Neuronal stem cell (in vitro differentiated cells): ENCODE data around the gene OR2C3.

Source experiments
- DNase-seq: peaks from one replicate; pipeline ENCODE4 v3.0.0-alpha.2; 2013; ENCODE audit warnings: low spot score
- H2AFZ ChIP-seq: one replicate; pipeline ENCODE4 v1.6.1; 2013; ENCODE audit warnings: mild to moderate bottlenecking, low read length, inconsistent platforms
- H2AK5ac ChIP-seq: 2 replicates; pipeline ENCODE4 v1.6.1; 2013; ENCODE audit warnings: low read depth, mild to moderate bottlenecking, inconsistent platforms, low read length, moderate library complexity, mixed read lengths
- H2BK120ac ChIP-seq: 2 replicates; pipeline ENCODE4 v1.6.1; 2013; ENCODE audit warnings: low read depth, mild to moderate bottlenecking, inconsistent platforms, low read length, moderate library complexity, mixed read lengths
- H2BK12ac ChIP-seq: one replicate; pipeline ENCODE4 v1.6.1; 2013; ENCODE audit warnings: low read length, inconsistent platforms
- H2BK15ac ChIP-seq: 2 replicates; pipeline ENCODE4 v1.6.1; 2013; ENCODE audit warnings: mild to moderate bottlenecking, low read length, inconsistent platforms, mixed read lengths
- H2BK5ac ChIP-seq: one replicate; pipeline ENCODE4 v1.6.1; 2013; ENCODE audit warnings: inconsistent platforms, mild to moderate bottlenecking, low read length, moderate library complexity
- H3K14ac ChIP-seq: one replicate; pipeline ENCODE4 v1.6.1; 2013; ENCODE audit warnings: low read length, inconsistent platforms
- H3K18ac ChIP-seq: 2 replicates; pipeline ENCODE4 v1.6.1; 2013; ENCODE audit warnings: low read length, inconsistent platforms
- H3K23ac ChIP-seq: 2 replicates; pipeline ENCODE4 v1.6.1; 2013; ENCODE audit warnings: low read depth, mild to moderate bottlenecking, mixed read lengths, low read length, inconsistent platforms; ENCODE audit not compliant: poor library complexity
- H3K27ac ChIP-seq: replicated peaks from 3 replicates; pipeline ENCODE4 v1.5.1; 2013; ENCODE audit warnings: low read length, inconsistent platforms
- H3K27me3 ChIP-seq, 3 experiments: 2 replicates each; pipeline ENCODE4 v1.6.1; 2013; ENCODE audit warnings: low read length in 3 of 3, mild to moderate bottlenecking in 2 of 3, inconsistent platforms in 1 of 3, low read depth in 1 of 3, mixed read lengths in 1 of 3, moderate library complexity in 1 of 3; ENCODE audit not compliant: control insufficient read depth in 3 of 3, insufficient read depth in 3 of 3
- H3K36me3 ChIP-seq, 2 donors: replicated peaks in 1 of 2; 2 replicates each; pipeline ENCODE4 v1.6.1; 2013; ENCODE audit warnings: low read length in 2 of 2; ENCODE audit not compliant: control insufficient read depth in 2 of 2, insufficient read depth in 2 of 2
- H3K4ac ChIP-seq: 2 replicates; pipeline ENCODE4 v1.6.1; 2013; ENCODE audit warnings: inconsistent platforms, mild to moderate bottlenecking, low read length, moderate library complexity
- H3K4me1 ChIP-seq, 2 donors: 1 replicate in 1 of 2; 2 replicates in 1 of 2; pipeline ENCODE4 v1.6.1; 2013; ENCODE audit warnings: low read length in 2 of 2, low read depth in 1 of 2; ENCODE audit not compliant: control insufficient read depth in 2 of 2, insufficient read depth in 1 of 2
- H3K4me2 ChIP-seq: one replicate; pipeline ENCODE4 v1.6.1; 2013; ENCODE audit warnings: mild to moderate bottlenecking, low read length, inconsistent platforms; ENCODE audit not compliant: insufficient read depth, poor library complexity, severe bottlenecking
- H3K4me3 ChIP-seq, 2 donors: 2 replicates each; pipeline ENCODE4 v1.5.1; 2013; ENCODE audit warnings: low read length in 2 of 2, mild to moderate bottlenecking in 2 of 2, inconsistent platforms in 1 of 2, moderate library complexity in 1 of 2
- H3K79me1 ChIP-seq: one replicate; pipeline ENCODE4 v1.6.1; 2013; ENCODE audit warnings: low read depth, mild to moderate bottlenecking, inconsistent platforms, low read length, moderate library complexity
- H3K9ac ChIP-seq: one replicate; pipeline ENCODE4 v1.6.1; 2013; ENCODE audit warnings: mild to moderate bottlenecking, low read depth, low read length, inconsistent platforms; ENCODE audit not compliant: poor library complexity
- H3K9me3 ChIP-seq, 2 donors: replicated peaks in 1 of 2; 2 replicates each; pipeline versions ENCODE3 to v1.6.1; 2013; ENCODE audit warnings: low read length in 2 of 2, mild to moderate bottlenecking in 2 of 2, inconsistent platforms in 1 of 2, low read depth in 1 of 2, mixed read lengths in 1 of 2, moderate library complexity in 1 of 2; ENCODE audit not compliant: control insufficient read depth in 2 of 2, insufficient read depth in 1 of 2
- H4K8ac ChIP-seq: one replicate; pipeline ENCODE4 v1.6.1; 2013; ENCODE audit warnings: low read depth, mild to moderate bottlenecking, inconsistent platforms, low read length, moderate library complexity
- H4K91ac ChIP-seq: one replicate; pipeline ENCODE4 v1.6.1; 2013; ENCODE audit warnings: low read length, low read depth, mild to moderate bottlenecking, inconsistent platforms; ENCODE audit not compliant: poor library complexity
- WGBS, 2 donors: extraction: QIAGEN DNeasy Blood & Tissue Kit; methylation state at CpG; one replicate each; pipeline ENCODE4 v1.1.7; 2013; ENCODE audit warnings: missing lambda C conversion rate in 2 of 2, mixed read lengths in 1 of 2; ENCODE audit not compliant: insufficient read length in 2 of 2, insufficient replicate concordance in 1 of 2; ENCODE audit errors: extremely low coverage in 2 of 2; 5-methylcytosine and 5-hydroxymethylcytosine counted together

The OR2C3 gene

GRCh38 chr1:247542811-247543210 lies 6.6 kb upstream of the OR2C3 start:
- H2BK12ac ChIP-seq = no peak overlapping the region
- H3K9me3 ChIP-seq = no peaks in the 10 kb centered on the region
- no peak overlapping the region for H3K4ac ChIP-seq
- H2AK5ac ChIP-seq = no peak overlapping the region
- H4K8ac ChIP-seq = no peak overlapping the region
- H3K23ac ChIP-seq = no peak overlapping the region
- H4K91ac ChIP-seq = no peak overlapping the region
- H3K4me1 ChIP-seq = peaks cover 0 to 2% of the 10 kb centered on the region in 2 donors
- no peak overlapping the region for H3K4me2 ChIP-seq
- no peak overlapping the region for H3K9ac ChIP-seq
- no peaks in the 10 kb centered on the region for H3K79me1 ChIP-seq
- no peak overlapping the region for H2BK5ac ChIP-seq
- no peak overlapping the region for H2AFZ ChIP-seq
- H3K4me3 ChIP-seq = no peak overlapping the region
- no peak overlapping the region for H3K18ac ChIP-seq
- no peaks in the 10 kb centered on the region for H3K27me3 ChIP-seq
- H3K27ac ChIP-seq = no peak overlapping the region
- WGBS, 2 donors = no CpG with 5 or more reads among the region's 3 CpGs
- no peak overlapping the region for H2BK15ac ChIP-seq
- H2BK120ac ChIP-seq = no peak overlapping the region
- H3K36me3 ChIP-seq = no peaks in the 10 kb centered on the region
- no peak for DNase-seq
- H3K14ac ChIP-seq = no peak overlapping the region

- H2BK5ac ChIP-seq = no peak overlapping the region
- no peak overlapping the region for H3K4me3 ChIP-seq
- H3K18ac ChIP-seq = no peak overlapping the region
- H4K91ac ChIP-seq = no peak overlapping the region
- DNase-seq = no peak
- no peaks in the 10 kb centered on the region for H3K27me3 ChIP-seq
- no peak overlapping the region for H3K4ac ChIP-seq
- no peak overlapping the region for H3K27ac ChIP-seq
- no peak overlapping the region for H2BK120ac ChIP-seq
- no peak overlapping the region for H3K23ac ChIP-seq
- H3K14ac ChIP-seq = no peak overlapping the region
- H3K79me1 ChIP-seq = no peaks in the 10 kb centered on the region
- H3K36me3 ChIP-seq = no peaks in the 10 kb centered on the region
- H2BK15ac ChIP-seq = no peak overlapping the region
- no peaks in the 10 kb centered on the region for H3K9me3 ChIP-seq
- H2AFZ ChIP-seq = no peak overlapping the region
- H2AK5ac ChIP-seq = no peak overlapping the region
- peaks cover 0 to 2% of the 10 kb centered on the region in 2 donors for H3K4me1 ChIP-seq
- H3K9ac ChIP-seq = no peak overlapping the region
- WGBS, 2 donors = no CpG with 5 or more reads among the region's 7 CpGs
- no peak overlapping the region for H3K4me2 ChIP-seq
- no peak overlapping the region for H2BK12ac ChIP-seq
- no peak overlapping the region for H4K8ac ChIP-seq
Measured at GRCh38 chr1:247540581-247540980, 4.3 kb upstream of the OR2C3 start.

- Histone ChIP-seq H3K4me3 (no peak overlapping the region), H3K9me3 (no peaks in the 10 kb centered on the region), H3K14ac (no peak overlapping the region), H4K8ac (no peak overlapping the region), H3K36me3 (no peaks in the 10 kb centered on the region), H3K27ac (no peak overlapping the region), H2BK12ac (no peak overlapping the region), H2AK5ac (no peak overlapping the region), H3K9ac (no peak overlapping the region), H2BK15ac (no peak overlapping the region), H2BK5ac (no peak overlapping the region), H3K4me1 (peaks cover 0 to 2% of the 10 kb centered on the region in 2 donors), H3K27me3 (no peaks in the 10 kb centered on the region), H3K4me2 (no peak overlapping the region), H2AFZ (no peak overlapping the region), H2BK120ac (no peak overlapping the region), H3K18ac (no peak overlapping the region), H3K4ac (no peak overlapping the region), H3K23ac (no peak overlapping the region), H4K91ac (no peak overlapping the region), H3K79me1 (no peaks in the 10 kb centered on the region)
- no CpG with 5 or more reads among the region's 6 CpGs for WGBS, 2 donors
- no peak for DNase-seq
Measured at GRCh38 chr1:247539215-247539614, 3.0 kb upstream of the OR2C3 start.

DNA sequence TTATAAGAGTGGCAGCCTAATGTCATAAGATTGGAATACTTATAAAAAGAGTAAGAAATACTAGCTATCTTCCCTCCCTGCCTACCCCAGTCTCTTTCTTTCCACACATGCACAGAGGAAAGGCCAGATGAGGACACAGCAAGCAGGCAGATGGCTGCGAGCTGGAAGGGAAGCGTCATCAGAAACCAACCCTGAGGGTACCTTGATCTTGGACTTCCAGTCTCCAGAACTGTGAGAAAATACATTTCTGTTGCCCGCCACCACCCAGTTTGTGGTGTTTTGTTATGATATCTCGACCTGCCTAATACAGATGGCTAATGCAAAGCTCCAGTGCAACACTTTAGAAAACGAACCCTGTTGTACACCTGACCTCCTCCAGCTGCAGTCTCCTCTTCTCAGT lies 2.3 kb upstream of the OR2C3 start:
- no peak overlapping the region for H2AK5ac ChIP-seq
- no peak overlapping the region for H2BK12ac ChIP-seq
- no CpG with 5 or more reads among the region's 5 CpGs for WGBS, 2 donors

More for the DNA sequence above, 2.3 kb upstream of the OR2C3 start:
- no peak overlapping the region for H4K91ac ChIP-seq
- no peak overlapping the region for H2BK5ac ChIP-seq
- H3K14ac ChIP-seq = no peak overlapping the region
- H3K4me2 ChIP-seq = no peak overlapping the region
- H4K8ac ChIP-seq = no peak overlapping the region
- H3K4me1 ChIP-seq = peaks cover 0 to 2% of the 10 kb centered on the region in 2 donors
- H2BK15ac ChIP-seq = no peak overlapping the region
- no peak overlapping the region for H3K27ac ChIP-seq
- no peaks in the 10 kb centered on the region for H3K27me3 ChIP-seq
- no peak overlapping the region for H3K18ac ChIP-seq
- H2AFZ ChIP-seq = no peak overlapping the region
- H3K9ac ChIP-seq = no peak overlapping the region
- no peak overlapping the region for H3K23ac ChIP-seq
- H2BK120ac ChIP-seq = no peak overlapping the region
- H3K4me3 ChIP-seq = no peak overlapping the region
- no peaks in the 10 kb centered on the region for H3K79me1 ChIP-seq
- no peaks in the 10 kb centered on the region for H3K36me3 ChIP-seq
- DNase-seq = no peak
- no peaks in the 10 kb centered on the region for H3K9me3 ChIP-seq
- H3K4ac ChIP-seq = no peak overlapping the region
